GM12875 (cell line): ENCODE results near the gene STK10.

ENCODE experiments used
- H3K4me3 ChIP-seq: one replicate; pipeline ENCODE4 v1.5.1; 2011; ENCODE audit warnings: low read depth, low read length, control low read depth
- CTCF ChIP-seq: IDR thresholded peaks from 2 replicates; pipeline ENCODE4 v1.5.1; 2011; ENCODE audit warnings: low read depth, mild to moderate bottlenecking, control low read depth, inconsistent platforms, low read length, moderate library complexity, borderline replicate concordance; ENCODE audit not compliant: insufficient read depth

STK10 gene

GRCh38 chr5:172178991-172179989, 8.7 kb downstream of the STK10 start:
- TF ChIP-seq CTCF: no peak
- H3K4me3 ChIP-seq: peak overlapping the region; percentile 41

- TF ChIP-seq CTCF: no peak
- peak overlapping the region; percentile 41 for H3K4me3 ChIP-seq
Measured at GRCh38 chr5:172178301-172178987, 9.6 kb downstream of the STK10 start.

- TF ChIP-seq CTCF: no peak
- H3K4me3 ChIP-seq: no peak overlapping the region
Measured at GRCh38 chr5:172177176-172177575, 10.8 kb downstream of the STK10 start.

GRCh38 chr5:172175263-172175719, 12.7 kb downstream of the STK10 start:
- no peak for TF ChIP-seq CTCF
- peak overlapping the region; percentile 50 for H3K4me3 ChIP-seq

GRCh38 chr5:172173564-172174153, 14.4 kb downstream of the STK10 start:
- no peak for TF ChIP-seq CTCF
- H3K4me3 ChIP-seq: no peak overlapping the region

- no peak overlapping the region for H3K4me3 ChIP-seq
- TF ChIP-seq CTCF: no peak
Measured at GRCh38 chr5:172172912-172173563, 15.0 kb downstream of the STK10 start.
